Erythroblast (primary cell): Measurements from ENCODE around the gene MAST2.

Experiments
- GATA1 ChIP-seq: IDR thresholded peaks from 2 replicates; pipeline ENCODE4 v1.6.1; 2011; ENCODE audit warnings: low read depth, mild to moderate bottlenecking, control low read depth, low read length, moderate library complexity
- POLR2A ChIP-seq: IDR thresholded peaks from 2 replicates; pipeline ENCODE4 v1.6.1; 2011; ENCODE audit warnings: mild to moderate bottlenecking, low read length

GRCh38 chr1:46013581-46013980, 210.2 kb downstream of the MAST2 start:
- TF ChIP-seq POLR2A = no peak
- TF ChIP-seq GATA1 = no peak
